ENCODE results near the gene KPNA2.

Gene KPNA2

DNA sequence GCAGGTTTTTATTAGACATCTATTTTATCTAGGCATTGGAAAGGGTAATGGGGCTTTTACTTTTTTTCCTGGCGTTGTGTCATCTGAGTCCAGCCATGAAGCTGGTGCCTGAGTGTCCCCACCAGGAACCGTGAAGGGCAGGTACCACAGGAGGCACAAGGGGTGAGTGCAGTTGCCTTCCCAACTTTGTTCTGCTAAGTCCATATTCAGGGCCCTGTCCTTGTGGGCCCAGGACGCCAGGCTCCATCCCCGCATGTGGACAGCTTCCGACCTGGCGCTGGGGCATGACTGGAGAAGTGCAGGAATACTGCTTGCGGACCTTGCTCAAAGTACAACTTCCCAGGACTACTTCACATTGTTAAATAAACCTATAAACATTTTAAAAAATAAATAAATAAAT is 60.6 kb downstream of the KPNA2 start:
- no peak for DNase-seq

All from right kidney (tissue), 1 donor.